Myometrial cell (primary cell): ENCODE data around the gene TNFSF18. TPM values are rescaled to one million over a fixed set of nuclear protein-coding genes. Genes with fewer than 3 reads are reported as not detected.

Experiments
- total RNA-seq: library from RNA; depleted of rRNA; stranded (reverse); fragments of >200 nt; gene quantifications from 2 replicates; pipeline ENCODE4 v1.2.3, GENCODE V29; 2015

Gene TNFSF18
- total RNA-seq, result 0.86 and 1.9 TPM in 2 replicates

GRCh38 chr1:173050865-173051264 lies at the start of gene TNFSF18:
TNFSF18 (minus strand) TSS chr1:173050941; CDS start chr1:173050896, 45 bp downstream.

Other genes with a start within 250 kb of the TNFSF18 start
- 19.0 and 19.5 TPM in 2 replicates for gene TNFSF4, start 156.4 kb upstream of the TNFSF18 start, total RNA-seq